Thyroid gland (tissue), 4 donors: ENCODE results near the gene DGCR2. TPM values are rescaled to one million over a fixed set of nuclear protein-coding genes. Genes with fewer than 3 reads are reported as not detected.

Experiments used
- DNase-seq, 2 donors: peaks; one replicate each; pipeline ENCODE4 v3.0.0-alpha.2; 2019
- H3K27ac ChIP-seq, 3 donors: fragments of 200-600 bp; sonication (generic); 1 replicate in 2 of 3; 2 replicates in 1 of 3; pipeline ENCODE4 v1.5.1; 2016 to 2019; ENCODE audit warnings: mild to moderate bottlenecking in 1 of 3, moderate library complexity in 1 of 3
- H3K27me3 ChIP-seq: fragments of 200-600 bp; sonication (generic); one replicate; pipeline ENCODE4 v1.5.1; 2019
- H3K36me3 ChIP-seq, 2 donors: fragments of 200-600 bp; sonication (generic); one replicate each; pipeline ENCODE4 v1.5.1; 2016 to 2019
- H3K4me1 ChIP-seq, 2 donors: fragments of 200-600 bp; sonication (generic); one replicate each; pipeline ENCODE4 v1.5.1; 2017 to 2019
- H3K4me3 ChIP-seq, 3 donors: fragments of 200-600 bp; sonication (generic); replicated peaks in 1 of 3; 1 replicate in 2 of 3; 2 replicates in 1 of 3; pipeline ENCODE4 v1.5.1; 2016; ENCODE audit warnings: mild to moderate bottlenecking in 1 of 3
- H3K9me3 ChIP-seq: fragments of 200-600 bp; sonication (generic); one replicate; pipeline ENCODE4 v1.5.1; 2017
- POLR2A ChIP-seq, 2 donors: fragments of 450-650 bp; IDR thresholded peaks; one replicate each; pipeline ENCODE4 v1.6.1; 2017; ENCODE audit warnings: antibody characterized with exemption in 2 of 2, mild to moderate bottlenecking in 2 of 2, moderate library complexity in 1 of 2
- WGBS, 2 donors: methylation state at CpG; one replicate each; pipeline ENCODE4 v1.1.5; 2017; 5-methylcytosine and 5-hydroxymethylcytosine counted together
- intact Hi-C: fragments of 100-400 bp; cut with DNase I; formaldehyde crosslinking; loops from one replicate; pipeline ENCODE4 v1.15.1; 2023
- total RNA-seq, 4 donors: library from RNA; depleted of rRNA; stranded (reverse); fragments of >200 nt; gene quantifications; one replicate each; pipeline ENCODE4 v1.2.3, GENCODE V29; 2016
- TF ChIP-seq, protein P1 (sequence below), 6 experiments: fragments of 200-600 bp in 3 of 6; fragments of 450-650 bp in 3 of 6; sonication (generic) in 3 of 6; IDR thresholded peaks; one replicate each; pipeline ENCODE4 v1.5.1; 2016 to 2019; ENCODE audit warnings: antibody characterized with exemption in 6 of 6, mild to moderate bottlenecking in 2 of 6, inconsistent platforms in 1 of 6, moderate library complexity in 1 of 6

The DGCR2 gene
- total RNA-seq, 4 donors from 2014 or later: 49.3 to 106 (median 86.9) TPM

- no peaks in the 10 kb centered on the region for H3K9me3 ChIP-seq
- no peaks in the 10 kb centered on the region for H3K36me3 ChIP-seq
- no peaks in the 10 kb centered on the region for H3K27me3 ChIP-seq
- H3K4me1 ChIP-seq: peaks cover 0 to 13% of the 10 kb centered on the region in 2 donors
- H3K27ac ChIP-seq: no peak overlapping the region
- intact Hi-C loops: no loop called here
- no peak for DNase-seq
- H3K4me3 ChIP-seq: no peak overlapping the region
- TF ChIP-seq, protein P1, sequence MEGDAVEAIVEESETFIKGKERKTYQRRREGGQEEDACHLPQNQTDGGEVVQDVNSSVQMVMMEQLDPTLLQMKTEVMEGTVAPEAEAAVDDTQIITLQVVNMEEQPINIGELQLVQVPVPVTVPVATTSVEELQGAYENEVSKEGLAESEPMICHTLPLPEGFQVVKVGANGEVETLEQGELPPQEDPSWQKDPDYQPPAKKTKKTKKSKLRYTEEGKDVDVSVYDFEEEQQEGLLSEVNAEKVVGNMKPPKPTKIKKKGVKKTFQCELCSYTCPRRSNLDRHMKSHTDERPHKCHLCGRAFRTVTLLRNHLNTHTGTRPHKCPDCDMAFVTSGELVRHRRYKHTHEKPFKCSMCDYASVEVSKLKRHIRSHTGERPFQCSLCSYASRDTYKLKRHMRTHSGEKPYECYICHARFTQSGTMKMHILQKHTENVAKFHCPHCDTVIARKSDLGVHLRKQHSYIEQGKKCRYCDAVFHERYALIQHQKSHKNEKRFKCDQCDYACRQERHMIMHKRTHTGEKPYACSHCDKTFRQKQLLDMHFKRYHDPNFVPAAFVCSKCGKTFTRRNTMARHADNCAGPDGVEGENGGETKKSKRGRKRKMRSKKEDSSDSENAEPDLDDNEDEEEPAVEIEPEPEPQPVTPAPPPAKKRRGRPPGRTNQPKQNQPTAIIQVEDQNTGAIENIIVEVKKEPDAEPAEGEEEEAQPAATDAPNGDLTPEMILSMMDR (IDR thresholded peaks at IDR 0.05): no peak
- TF ChIP-seq POLR2A (IDR thresholded peaks at IDR 0.05): no peak
- 65 to 66% methylated on average over 10 to 12 of the region's 15 CpGs for WGBS, 2 donors
Measured at GRCh38 chr22:18994701-18995326, 127.4 kb downstream of the DGCR2 start.

DNA sequence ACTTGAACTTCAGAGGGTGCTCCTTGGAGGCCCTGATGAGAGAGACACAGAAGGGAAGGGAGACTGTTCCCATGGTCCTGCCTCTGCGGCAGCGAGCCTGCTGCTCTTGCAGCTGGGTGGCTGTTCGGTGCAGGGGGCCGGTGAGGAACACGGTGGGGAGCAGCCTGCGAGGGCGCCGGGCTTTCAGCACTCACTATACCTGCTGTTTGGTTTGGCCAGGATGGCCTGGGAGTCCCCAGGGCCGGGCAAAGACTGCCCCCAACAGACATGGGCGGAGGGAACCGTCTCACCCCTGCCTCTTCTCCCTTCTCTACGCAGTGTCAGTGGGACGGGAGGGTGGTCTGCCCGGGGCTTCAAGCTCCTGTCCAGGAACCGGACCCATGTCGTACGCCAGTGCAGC, 128.2 kb downstream of the DGCR2 start:
- 87% methylated on average over 12 to 14 of the region's 17 CpGs for WGBS, 2 donors
- Histone ChIP-seq H3K27me3 (no peaks in the 10 kb centered on the region), H3K36me3 (no peaks in the 10 kb centered on the region), H3K4me1 (peaks cover 0 to 13% of the 10 kb centered on the region in 2 donors), H3K4me3 (no peak overlapping the region), H3K27ac (no peak overlapping the region), H3K9me3 (no peaks in the 10 kb centered on the region)
- DNase-seq: no peak
- intact Hi-C loops: no loop called here
- TF ChIP-seq, protein P1 (IDR thresholded peaks at IDR 0.05): no peak
- no peak for TF ChIP-seq POLR2A (IDR thresholded peaks at IDR 0.05)

DNA sequence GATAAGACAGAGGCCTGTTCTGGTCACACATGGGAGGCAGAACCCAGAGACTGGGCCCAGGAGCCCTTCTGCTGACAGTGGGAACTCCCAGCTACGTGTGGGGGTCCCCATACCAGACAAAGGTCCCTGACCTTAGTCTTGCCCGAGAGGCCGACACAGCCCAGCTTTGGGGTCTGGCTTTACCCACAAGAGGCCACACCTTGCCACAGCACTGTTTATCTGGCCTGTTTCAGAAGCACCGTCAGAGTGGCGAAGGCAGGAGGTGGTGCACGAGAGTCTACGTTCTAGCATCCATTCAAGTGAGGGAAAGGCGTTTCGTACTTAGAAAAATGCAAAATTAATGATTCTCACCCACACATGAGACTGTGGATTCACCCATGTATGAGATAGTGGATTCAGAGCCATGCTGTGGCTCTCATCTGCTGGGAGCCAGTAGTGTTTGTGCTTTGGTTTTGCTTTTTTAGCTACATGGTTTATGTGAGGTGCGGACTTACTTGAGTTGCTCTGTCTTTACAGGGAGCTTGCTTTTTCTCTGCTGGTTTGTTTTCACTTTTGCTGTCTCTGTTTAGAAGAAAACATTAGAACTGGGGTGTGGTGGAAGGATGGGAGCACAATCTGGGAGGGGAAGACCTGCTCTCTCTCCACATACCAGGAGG, 129.5 kb downstream of the DGCR2 start:
- 87 to 94% methylated on average over 9 to 10 of the region's 10 CpGs for WGBS, 2 donors
- no peaks in the 10 kb centered on the region for H3K36me3 ChIP-seq
- H3K27me3 ChIP-seq: no peaks in the 10 kb centered on the region

DNA sequence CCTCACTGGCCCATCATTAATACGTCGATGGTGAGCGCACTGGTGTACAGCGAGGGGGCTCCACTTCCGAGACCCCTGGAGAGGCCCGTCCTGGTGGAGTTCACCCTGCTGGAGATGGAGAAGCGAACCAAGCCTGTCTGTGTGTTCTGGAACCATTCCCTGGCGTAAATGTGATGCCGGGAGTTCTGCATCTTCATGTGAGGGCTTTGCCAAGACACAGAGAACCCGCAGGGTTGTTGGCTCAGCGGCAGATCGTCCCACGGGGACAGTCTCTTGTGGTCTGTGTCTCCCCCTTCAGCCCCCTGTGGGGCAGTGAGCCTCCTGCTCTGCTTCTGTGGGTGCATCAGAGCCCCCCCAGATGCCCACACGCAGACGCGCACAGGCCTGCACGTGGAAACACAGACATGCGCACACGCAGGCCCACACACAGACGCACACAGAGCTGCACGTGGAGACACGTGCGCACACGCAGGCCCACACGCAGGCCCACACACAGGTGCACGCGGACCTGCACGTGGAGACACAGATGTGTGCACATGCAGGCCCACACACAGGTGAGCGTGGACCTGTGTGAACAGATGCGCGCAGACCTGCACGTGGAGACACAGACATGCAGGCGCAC, 130.3 kb downstream of the DGCR2 start:
- H3K27me3 ChIP-seq: no peaks in the 10 kb centered on the region
- no peak for DNase-seq
- intact Hi-C loops: no loop called here
- H3K9me3 ChIP-seq: no peaks in the 10 kb centered on the region
- TF ChIP-seq POLR2A (IDR thresholded peaks at IDR 0.05): no peak
- TF ChIP-seq, protein P1 (IDR thresholded peaks at IDR 0.05): no peak
- H3K36me3 ChIP-seq: no peaks in the 10 kb centered on the region
- H3K4me3 ChIP-seq: no peak overlapping the region
- no peak overlapping the region for H3K27ac ChIP-seq
- WGBS, 2 donors: 86 to 93% methylated on average over 11 to 33 of the region's 33 CpGs
- H3K4me1 ChIP-seq: peaks cover 0 to under 1% of the 10 kb centered on the region in 2 donors

More for the DNA sequence above, 129.5 kb downstream of the DGCR2 start:
- TF ChIP-seq, protein P1 (IDR thresholded peaks at IDR 0.05): no peak
- no peak for TF ChIP-seq POLR2A (IDR thresholded peaks at IDR 0.05)
- no peak overlapping the region for H3K27ac ChIP-seq
- DNase-seq: no peak
- intact Hi-C loops: no loop called here
- H3K4me1 ChIP-seq: peaks cover 0 to 8% of the 10 kb centered on the region in 2 donors
- no peak overlapping the region for H3K4me3 ChIP-seq
- H3K9me3 ChIP-seq: no peaks in the 10 kb centered on the region

DNA sequence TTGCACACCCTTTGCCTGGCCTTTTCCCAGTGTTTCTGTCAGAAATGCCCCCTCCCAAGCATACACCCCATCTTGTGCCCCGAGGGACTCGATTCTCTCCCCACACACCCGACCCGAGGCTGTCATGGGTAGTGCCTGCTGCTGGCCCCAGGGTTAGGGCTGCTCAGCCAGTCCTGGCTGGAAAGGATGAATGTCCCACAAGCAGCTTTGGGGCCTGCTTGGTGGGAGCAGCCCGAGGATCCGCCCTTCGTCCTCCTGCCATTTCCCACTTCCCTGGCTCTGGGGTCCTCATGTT, 131.1 kb downstream of the DGCR2 start:
- H3K9me3 ChIP-seq: no peaks in the 10 kb centered on the region
- H3K27ac ChIP-seq: no peak overlapping the region
- intact Hi-C loops: no loop called here
- no peaks in the 10 kb centered on the region for H3K27me3 ChIP-seq
- H3K36me3 ChIP-seq: no peaks in the 10 kb centered on the region
- 86 to 92% methylated on average over 7 of the region's 7 CpGs for WGBS, 2 donors
- TF ChIP-seq, protein P1 (IDR thresholded peaks at IDR 0.05): no peak
- TF ChIP-seq POLR2A (IDR thresholded peaks at IDR 0.05): no peak
- no peak overlapping the region for H3K4me3 ChIP-seq
- DNase-seq: no peak
- H3K4me1 ChIP-seq: no peaks in the 10 kb centered on the region
